ENCODE measurements around the gene ANKRD10. TPM values are rescaled to one million over a fixed set of nuclear protein-coding genes. Genes with fewer than 3 reads are reported as not detected.

The ANKRD10 gene
- total RNA-seq, 5 donors from 2014 or later (not counting 1 experiment from before 2014, with no cell fraction given) = 93.7 to 133 (median 104) TPM

GRCh38 chr13:110868720-110869119 is 46.1 kb downstream of the ANKRD10 start:
- Mint-ChIP-seq H3K9me3 (no peaks in the 10 kb centered on the region), H3K4me3 (no peak overlapping the region), H3K4me1 (peaks cover 0 to 7% (median 5%) of the 10 kb centered on the region in 3 donors), H3K36me3 (peaks cover 2% of the 10 kb centered on the region), H3K27me3 (peaks cover 44 to 54% of the 10 kb centered on the region in 2 donors), H3K27ac (no peak overlapping the region)
- Histone ChIP-seq H3K36me3 (ENCODE audit: control insufficient read depth in 2 of 2, extremely low read depth in 1 of 2, insufficient read depth in 1 of 2, low read length in 1 of 2) (no peaks in the 10 kb centered on the region), H3K27ac (ENCODE audit: low read length) (no peak overlapping the region), H3K27me3 (replicated peaks in 1 of 2; ENCODE audit: control insufficient read depth in 2 of 2, extremely low read depth in 1 of 2, insufficient read depth in 2 of 2, low read length in 1 of 2) (peaks cover 4 to 70% of the 10 kb centered on the region in 2 experiments), H3K4me1 (ENCODE audit: control insufficient read depth in 1 of 2, extremely low read depth in 1 of 2, insufficient read depth in 2 of 2, low read length in 2 of 2) (peaks cover 0 to 9% of the 10 kb centered on the region in 2 experiments), H3K9me3 (no peaks in the 10 kb centered on the region), H3K4me3 (ENCODE audit: control insufficient read depth in 1 of 2, extremely low read depth in 1 of 2, low read length in 1 of 2) (no peak overlapping the region)
- DNase-seq (no peak), ATAC-seq (replicated peaks in 1 of 4) (no peak)
- POLR2A ChIA-PET = no interaction called here
- WGBS (ENCODE audit: insufficient coverage) = 50% methylated on average over 1 of the region's 5 CpGs
- CTCF ChIA-PET = no interaction called here

GRCh38 chr13:110867380-110867779 is 47.5 kb downstream of the ANKRD10 start:
- H3K4me3 ChIP-seq (ENCODE audit: control insufficient read depth in 1 of 2, extremely low read depth in 1 of 2, low read length in 1 of 2) = no peak overlapping the region
- CTCF ChIA-PET = no interaction called here
- WGBS (ENCODE audit: insufficient coverage) = 86% methylated on average over 3 of the region's 6 CpGs

GRCh38 chr13:110866491-110867170 is 48.2 kb downstream of the ANKRD10 start:
- Histone ChIP-seq H3K36me3 (ENCODE audit: control insufficient read depth in 2 of 2, extremely low read depth in 1 of 2, insufficient read depth in 1 of 2, low read length in 1 of 2) (no peaks in the 10 kb centered on the region), H3K4me1 (ENCODE audit: control insufficient read depth in 1 of 2, extremely low read depth in 1 of 2, insufficient read depth in 2 of 2, low read length in 2 of 2) (peaks cover 0 to 8% of the 10 kb centered on the region in 2 experiments), H3K27me3 (replicated peaks in 1 of 2; ENCODE audit: control insufficient read depth in 2 of 2, extremely low read depth in 1 of 2, insufficient read depth in 2 of 2, low read length in 1 of 2) (peaks cover 3 to 54% of the 10 kb centered on the region in 2 experiments), H3K4me3 (ENCODE audit: control insufficient read depth in 1 of 2, extremely low read depth in 1 of 2, low read length in 1 of 2) (no peak overlapping the region), H3K9me3 (no peaks in the 10 kb centered on the region), H3K27ac (ENCODE audit: low read length) (no peak overlapping the region)
- ATAC-seq (replicated peaks in 1 of 4) = no peak
- Mint-ChIP-seq H3K27ac (no peak overlapping the region), H3K4me3 (no peak overlapping the region), H3K36me3 (peaks cover 2% of the 10 kb centered on the region), H3K27me3 (peaks cover 47 to 53% of the 10 kb centered on the region in 2 donors), H3K9me3 (no peaks in the 10 kb centered on the region), H3K4me1 (peaks cover 0 to 7% (median 5%) of the 10 kb centered on the region in 3 donors)
- POLR2A ChIA-PET = no interaction called here
- 67% methylated on average over 6 of the region's 11 CpGs for WGBS (ENCODE audit: insufficient coverage)
- CTCF ChIA-PET = no interaction called here
- no peak for DNase-seq

More at GRCh38 chr13:110867380-110867779, 47.5 kb downstream of the ANKRD10 start:
- Mint-ChIP-seq H3K9me3 (no peaks in the 10 kb centered on the region), H3K27me3 (peaks cover 47 to 54% of the 10 kb centered on the region in 2 donors), H3K4me3 (no peak overlapping the region), H3K36me3 (peaks cover 2% of the 10 kb centered on the region), H3K27ac (no peak overlapping the region), H3K4me1 (peaks cover 0 to 7% (median 5%) of the 10 kb centered on the region in 3 donors)
- H3K27ac ChIP-seq (ENCODE audit: low read length) = no peak overlapping the region
- no peak for DNase-seq
- H3K36me3 ChIP-seq (ENCODE audit: control insufficient read depth in 2 of 2, extremely low read depth in 1 of 2, insufficient read depth in 1 of 2, low read length in 1 of 2) = no peaks in the 10 kb centered on the region
- H3K4me1 ChIP-seq (ENCODE audit: control insufficient read depth in 1 of 2, extremely low read depth in 1 of 2, insufficient read depth in 2 of 2, low read length in 2 of 2) = peaks cover 0 to 8% of the 10 kb centered on the region in 2 experiments
- POLR2A ChIA-PET = no interaction called here
- H3K9me3 ChIP-seq = no peaks in the 10 kb centered on the region
- peaks cover 3 to 61% of the 10 kb centered on the region in 2 experiments for H3K27me3 ChIP-seq (replicated peaks in 1 of 2; ENCODE audit: control insufficient read depth in 2 of 2, extremely low read depth in 1 of 2, insufficient read depth in 2 of 2, low read length in 1 of 2)
- no peak for ATAC-seq (replicated peaks in 1 of 4)

- H3K4me1 Mint-ChIP-seq = no peaks in the 10 kb centered on the region
- no peak overlapping the region for H3K4me3 Mint-ChIP-seq
- ATAC-seq (replicated peaks in 1 of 4) = no peak
- H3K9me3 Mint-ChIP-seq = no peaks in the 10 kb centered on the region
- POLR2A ChIA-PET = no interaction called here
- Histone ChIP-seq H3K9me3 (no peaks in the 10 kb centered on the region), H3K27ac (ENCODE audit: low read length) (no peak overlapping the region), H3K4me1 (ENCODE audit: control insufficient read depth in 1 of 2, extremely low read depth in 1 of 2, insufficient read depth in 2 of 2, low read length in 2 of 2) (no peaks in the 10 kb centered on the region), H3K36me3 (ENCODE audit: control insufficient read depth in 2 of 2, extremely low read depth in 1 of 2, insufficient read depth in 1 of 2, low read length in 1 of 2) (no peaks in the 10 kb centered on the region), H3K27me3 (replicated peaks in 1 of 2; ENCODE audit: control insufficient read depth in 2 of 2, extremely low read depth in 1 of 2, insufficient read depth in 2 of 2, low read length in 1 of 2) (peaks cover 0 to 31% of the 10 kb centered on the region in 2 experiments), H3K4me3 (ENCODE audit: control insufficient read depth in 1 of 2, extremely low read depth in 1 of 2, low read length in 1 of 2) (no peak overlapping the region)
- no peak for DNase-seq
- no peak overlapping the region for H3K27ac Mint-ChIP-seq
- 88% methylated on average over 4 of the region's 6 CpGs for WGBS (ENCODE audit: insufficient coverage)
- H3K27me3 Mint-ChIP-seq = peaks cover 26 to 31% of the 10 kb centered on the region in 2 donors
- peaks cover 2% of the 10 kb centered on the region for H3K36me3 Mint-ChIP-seq
- CTCF ChIA-PET = no interaction called here
Observed at GRCh38 chr13:110863685-110864084, 51.2 kb downstream of the ANKRD10 start.

GRCh38 chr13:110860983-110861382 is 53.9 kb downstream of the ANKRD10 start:
- H3K36me3 ChIP-seq (ENCODE audit: control insufficient read depth in 2 of 2, extremely low read depth in 1 of 2, insufficient read depth in 1 of 2, low read length in 1 of 2) = no peaks in the 10 kb centered on the region
- ChIA-PET CTCF (no interaction called here), POLR2A (no interaction called here)
- no peak overlapping the region for H3K27ac ChIP-seq (ENCODE audit: low read length)
- Mint-ChIP-seq H3K4me1 (peaks cover 7 to 10% (median 9%) of the 10 kb centered on the region in 3 donors), H3K9me3 (peaks cover 0 to 5% (median 3%) of the 10 kb centered on the region in 3 donors), H3K36me3 (peaks cover 2% of the 10 kb centered on the region), H3K27ac (no peak overlapping the region), H3K4me3 (no peak overlapping the region), H3K27me3 (peaks cover 3 to 12% of the 10 kb centered on the region in 2 donors)
- H3K9me3 ChIP-seq = no peaks in the 10 kb centered on the region
- peaks cover 0 to 11% of the 10 kb centered on the region in 2 experiments for H3K27me3 ChIP-seq (replicated peaks in 1 of 2; ENCODE audit: control insufficient read depth in 2 of 2, extremely low read depth in 1 of 2, insufficient read depth in 2 of 2, low read length in 1 of 2)
- DNase-seq (no peak), ATAC-seq (replicated peaks in 1 of 4) (no peak)
- H3K4me1 ChIP-seq (ENCODE audit: control insufficient read depth in 1 of 2, extremely low read depth in 1 of 2, insufficient read depth in 2 of 2, low read length in 2 of 2) = peaks cover 0 to 12% of the 10 kb centered on the region in 2 experiments
- H3K4me3 ChIP-seq (ENCODE audit: control insufficient read depth in 1 of 2, extremely low read depth in 1 of 2, low read length in 1 of 2) = no peak overlapping the region

GRCh38 chr13:110856942-110857835 is 57.7 kb downstream of the ANKRD10 start:
- ChIA-PET CTCF (interaction anchor here in 1 of 2 donors (1.1 kb wide), 1 partner anchor 34 kb away, joined by 6 read pairs; no protein-coding TSS in a partner anchor), POLR2A (no interaction called here)
- H3K4me3 Mint-ChIP-seq = no peak overlapping the region
- Histone ChIP-seq H3K4me1 (ENCODE audit: control insufficient read depth in 1 of 2, extremely low read depth in 1 of 2, insufficient read depth in 2 of 2, low read length in 2 of 2) (peaks cover 0 to 12% of the 10 kb centered on the region in 2 experiments), H3K27ac (ENCODE audit: low read length) (no peak overlapping the region), H3K36me3 (ENCODE audit: control insufficient read depth in 2 of 2, extremely low read depth in 1 of 2, insufficient read depth in 1 of 2, low read length in 1 of 2) (no peaks in the 10 kb centered on the region), H3K27me3 (replicated peaks in 1 of 2; ENCODE audit: control insufficient read depth in 2 of 2, extremely low read depth in 1 of 2, insufficient read depth in 2 of 2, low read length in 1 of 2) (peaks cover 0 to 3% of the 10 kb centered on the region in 2 experiments), H3K4me3 (ENCODE audit: control insufficient read depth in 1 of 2, extremely low read depth in 1 of 2, low read length in 1 of 2) (no peak overlapping the region), H3K9me3 (no peaks in the 10 kb centered on the region)
- H3K36me3 Mint-ChIP-seq = no peaks in the 10 kb centered on the region
- H3K27me3 Mint-ChIP-seq = no peaks in the 10 kb centered on the region
- peaks cover 0 to 5% (median 3%) of the 10 kb centered on the region in 3 donors for H3K9me3 Mint-ChIP-seq
- WGBS (ENCODE audit: insufficient coverage) = 40% methylated on average over 1 of the region's 3 CpGs
- no peak overlapping the region for H3K27ac Mint-ChIP-seq
- DNase-seq (peak in 1 of 35 experiments; percentile 37), ATAC-seq (replicated peaks in 1 of 4) (peak in 1 of 4 experiments; percentile 64)
- peaks cover 7 to 10% (median 9%) of the 10 kb centered on the region in 3 donors for H3K4me1 Mint-ChIP-seq

Measured in T-cell (primary cell).